Suprapubic skin (tissue), 3 donors: ENCODE results near the gene GRID2.

Experiments
- EP300 ChIP-seq: sonication (generic); formaldehyde crosslinking; IDR thresholded peaks from one replicate; pipeline ENCODE4 v1.6.1; 2017; ENCODE audit warnings: antibody characterized with exemption
- POLR2A ChIP-seq, 2 donors: fragments of 450-650 bp; IDR thresholded peaks; one replicate each; pipeline ENCODE4 v1.6.1; 2017; ENCODE audit warnings: antibody characterized with exemption in 2 of 2, mild to moderate bottlenecking in 2 of 2, moderate library complexity in 2 of 2
- TF ChIP-seq, protein P1 (sequence below), 2 donors: fragments of 200-600 bp in 1 of 2; fragments of 450-650 bp in 1 of 2; sonication (generic) in 1 of 2; IDR thresholded peaks; one replicate each; pipeline ENCODE4 v1.5.1; 2016 to 2019; ENCODE audit warnings: antibody characterized with exemption in 2 of 2, mild to moderate bottlenecking in 1 of 2, moderate library complexity in 1 of 2

- TF ChIP-seq, protein P1, sequence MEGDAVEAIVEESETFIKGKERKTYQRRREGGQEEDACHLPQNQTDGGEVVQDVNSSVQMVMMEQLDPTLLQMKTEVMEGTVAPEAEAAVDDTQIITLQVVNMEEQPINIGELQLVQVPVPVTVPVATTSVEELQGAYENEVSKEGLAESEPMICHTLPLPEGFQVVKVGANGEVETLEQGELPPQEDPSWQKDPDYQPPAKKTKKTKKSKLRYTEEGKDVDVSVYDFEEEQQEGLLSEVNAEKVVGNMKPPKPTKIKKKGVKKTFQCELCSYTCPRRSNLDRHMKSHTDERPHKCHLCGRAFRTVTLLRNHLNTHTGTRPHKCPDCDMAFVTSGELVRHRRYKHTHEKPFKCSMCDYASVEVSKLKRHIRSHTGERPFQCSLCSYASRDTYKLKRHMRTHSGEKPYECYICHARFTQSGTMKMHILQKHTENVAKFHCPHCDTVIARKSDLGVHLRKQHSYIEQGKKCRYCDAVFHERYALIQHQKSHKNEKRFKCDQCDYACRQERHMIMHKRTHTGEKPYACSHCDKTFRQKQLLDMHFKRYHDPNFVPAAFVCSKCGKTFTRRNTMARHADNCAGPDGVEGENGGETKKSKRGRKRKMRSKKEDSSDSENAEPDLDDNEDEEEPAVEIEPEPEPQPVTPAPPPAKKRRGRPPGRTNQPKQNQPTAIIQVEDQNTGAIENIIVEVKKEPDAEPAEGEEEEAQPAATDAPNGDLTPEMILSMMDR (IDR thresholded peaks at IDR 0.05): no peak
- TF ChIP-seq EP300: no peak
- TF ChIP-seq POLR2A (IDR thresholded peaks at IDR 0.05): no peak
These were observed 1045.1 kb downstream of the GRID2 start for GRCh38 chr4:93348896-93349295.
